HL-60 (cell line): Measurements from ENCODE around the gene LEMD2.

Experiments used
- DNase-seq, 2 experiments: peaks; one replicate each; pipeline ENCODE4 v3.0.0-alpha.2; 2010 to 2020; ENCODE audit warnings: low read depth in 1 of 2, low spot score in 1 of 2
- H3K27ac ChIP-seq: fragments of 250-450 bp; sonication (Bioruptor Pico); replicated peaks from 2 replicates; pipeline ENCODE4 v1.5.1; 2020; ENCODE audit warnings: mild to moderate bottlenecking, moderate library complexity
- H3K27me3 ChIP-seq: fragments of 250-450 bp; sonication (Bioruptor Pico); 2 replicates; pipeline ENCODE4 v1.5.1; 2021; ENCODE audit warnings: mild to moderate bottlenecking, moderate library complexity; ENCODE audit not compliant: insufficient read depth, poor library complexity, severe bottlenecking
- H3K4me3 ChIP-seq: replicated peaks from 2 replicates; pipeline ENCODE4 v1.5.1; 2011; ENCODE audit warnings: mild to moderate bottlenecking, control low read depth, low read length; ENCODE audit not compliant: insufficient read depth
- GABPA ChIP-seq: IDR thresholded peaks from 2 replicates; pipeline ENCODE4 v1.6.1; 2012; ENCODE audit warnings: low read depth
- POLR2AphosphoS5 ChIP-seq: IDR thresholded peaks from 2 replicates; pipeline ENCODE4 v1.6.1; 2012; ENCODE audit warnings: low read depth
- REST ChIP-seq: IDR thresholded peaks from 2 replicates; pipeline ENCODE4 v1.6.1; 2012; ENCODE audit warnings: low read depth; ENCODE audit not compliant: insufficient replicate concordance
- SPI1 ChIP-seq: IDR thresholded peaks from 2 replicates; pipeline ENCODE4 v1.6.1; 2012; ENCODE audit warnings: low read depth, mild to moderate bottlenecking, borderline replicate concordance
- TF ChIP-seq, protein P1 (sequence below): IDR thresholded peaks from one replicate; pipeline ENCODE4 v1.5.1; 2011; ENCODE audit warnings: low read length, control low read depth, inconsistent platforms; ENCODE audit not compliant: insufficient read depth

LEMD2 gene

GRCh38 chr6:33725222-33725621, 63.7 kb downstream of the LEMD2 start:
- H3K27ac ChIP-seq, result no peak overlapping the region
- H3K27me3 ChIP-seq, result peaks cover 11% of the 10 kb centered on the region
- no peak overlapping the region for H3K4me3 ChIP-seq
- no peak for DNase-seq
- TF ChIP-seq GABPA (no peak), REST (no peak), SPI1 (no peak), POLR2AphosphoS5 (no peak)
- TF ChIP-seq, protein P1, sequence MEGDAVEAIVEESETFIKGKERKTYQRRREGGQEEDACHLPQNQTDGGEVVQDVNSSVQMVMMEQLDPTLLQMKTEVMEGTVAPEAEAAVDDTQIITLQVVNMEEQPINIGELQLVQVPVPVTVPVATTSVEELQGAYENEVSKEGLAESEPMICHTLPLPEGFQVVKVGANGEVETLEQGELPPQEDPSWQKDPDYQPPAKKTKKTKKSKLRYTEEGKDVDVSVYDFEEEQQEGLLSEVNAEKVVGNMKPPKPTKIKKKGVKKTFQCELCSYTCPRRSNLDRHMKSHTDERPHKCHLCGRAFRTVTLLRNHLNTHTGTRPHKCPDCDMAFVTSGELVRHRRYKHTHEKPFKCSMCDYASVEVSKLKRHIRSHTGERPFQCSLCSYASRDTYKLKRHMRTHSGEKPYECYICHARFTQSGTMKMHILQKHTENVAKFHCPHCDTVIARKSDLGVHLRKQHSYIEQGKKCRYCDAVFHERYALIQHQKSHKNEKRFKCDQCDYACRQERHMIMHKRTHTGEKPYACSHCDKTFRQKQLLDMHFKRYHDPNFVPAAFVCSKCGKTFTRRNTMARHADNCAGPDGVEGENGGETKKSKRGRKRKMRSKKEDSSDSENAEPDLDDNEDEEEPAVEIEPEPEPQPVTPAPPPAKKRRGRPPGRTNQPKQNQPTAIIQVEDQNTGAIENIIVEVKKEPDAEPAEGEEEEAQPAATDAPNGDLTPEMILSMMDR, result no peak

GRCh38 chr6:33724102-33725023, 64.6 kb downstream of the LEMD2 start:
- DNase-seq, result no peak
- TF ChIP-seq REST (no peak), GABPA (no peak), SPI1 (no peak), POLR2AphosphoS5 (no peak)
- TF ChIP-seq, protein P1, result no peak
- peaks cover 11% of the 10 kb centered on the region for H3K27me3 ChIP-seq
- H3K27ac ChIP-seq, result no peak overlapping the region
- no peak overlapping the region for H3K4me3 ChIP-seq

DNA sequence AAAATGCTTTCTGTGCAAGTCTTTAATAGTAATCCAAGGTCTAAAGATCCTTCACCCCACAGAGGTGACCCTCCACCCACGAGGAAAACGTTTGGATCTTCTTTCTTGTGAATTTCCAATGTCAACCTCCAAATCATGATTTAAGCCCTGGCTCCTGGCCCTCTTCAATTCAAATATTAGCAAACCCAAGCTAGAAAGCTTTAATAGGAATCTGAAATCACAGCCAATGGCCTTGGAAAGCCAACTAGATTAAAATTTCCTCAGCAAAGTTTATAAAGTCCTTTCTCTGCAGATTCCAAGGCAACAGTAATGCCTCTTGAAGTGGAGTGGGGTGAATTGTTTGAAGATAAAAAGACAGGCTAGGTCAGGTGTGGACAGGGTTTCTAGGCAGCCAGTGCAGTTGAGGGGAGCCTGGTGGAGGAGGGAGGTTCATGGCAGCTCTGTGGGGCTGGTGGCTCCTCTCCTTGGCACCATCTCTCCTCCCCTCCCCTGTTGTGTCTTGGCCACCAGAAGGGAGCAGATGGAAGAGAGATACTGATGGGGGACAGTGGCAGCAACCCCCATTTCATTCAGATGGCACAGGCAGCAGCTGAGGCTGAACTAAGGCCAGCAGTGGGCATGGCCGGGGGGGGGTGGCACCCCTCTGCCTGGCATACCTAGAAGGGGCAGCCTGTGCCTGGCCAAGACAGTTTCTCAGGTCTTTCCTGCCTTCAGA, 65.4 kb downstream of the LEMD2 start:
- Histone ChIP-seq H3K4me3 (no peak overlapping the region), H3K27me3 (peaks cover 11% of the 10 kb centered on the region), H3K27ac (no peak overlapping the region)
- DNase-seq, result no peak
- TF ChIP-seq POLR2AphosphoS5, result no peak

DNA sequence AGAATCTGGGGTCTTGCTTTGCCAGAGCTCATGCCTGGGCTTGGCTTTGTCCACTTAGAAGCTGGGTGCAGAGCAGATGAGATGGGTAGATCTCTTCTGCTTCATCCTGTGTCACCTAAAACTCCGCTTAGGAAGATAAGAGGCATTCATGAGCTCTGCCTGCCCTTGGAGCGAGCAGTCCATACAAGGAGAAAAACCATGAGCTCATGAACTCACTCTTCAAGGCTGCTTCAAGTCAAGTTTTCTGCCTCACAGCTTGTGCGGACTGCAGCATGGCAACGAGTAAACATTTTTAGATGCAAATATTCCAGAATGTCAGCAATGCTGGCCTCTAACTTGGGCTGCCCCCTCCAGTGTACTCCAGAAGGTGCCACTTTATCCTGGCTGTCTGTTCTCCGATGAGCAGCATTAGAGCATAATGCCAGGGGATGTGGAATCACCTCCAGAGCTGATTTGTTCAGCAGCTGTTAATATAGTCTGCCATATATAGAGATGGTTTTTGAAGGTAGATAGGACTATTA, 66.8 kb downstream of the LEMD2 start:
- H3K27me3 ChIP-seq, result peaks cover 11% of the 10 kb centered on the region
- no peak for TF ChIP-seq REST
- no peak for TF ChIP-seq GABPA
- TF ChIP-seq, protein P1, result no peak
- TF ChIP-seq SPI1, result no peak
- TF ChIP-seq POLR2AphosphoS5, result no peak
- H3K4me3 ChIP-seq, result no peak overlapping the region
- no peak for DNase-seq
- H3K27ac ChIP-seq, result no peak overlapping the region
